ENCODE data around the gene ACRBP. TPM values are rescaled to one million over a fixed set of nuclear protein-coding genes. Genes with fewer than 3 reads are reported as not detected.

Gene ACRBP
- total RNA-seq, 1 donor from 2014 or later: 7.1 TPM

GRCh38 chr12:6614513-6615172, 32.6 kb downstream of the ACRBP start:
- Mint-ChIP-seq H3K9me3 (no peaks in the 10 kb centered on the region), H3K4me3 (peak overlapping the region; percentile 63), H3K4me1 (ENCODE audit: unreplicated experiment) (peaks cover 25% of the 10 kb centered on the region), H3K27ac (peak overlapping the region; percentile 94), H3K27me3 (peaks cover 14% of the 10 kb centered on the region), H3K36me3 (no peaks in the 10 kb centered on the region)
- DNase-seq (ENCODE audit: extremely low spot score, unreplicated experiment): no peak
- peak; percentile 6 for TF ChIP-seq CTCF (conservative IDR thresholded peaks at IDR 0.05)

GRCh38 chr12:6613776-6614512, 33.3 kb downstream of the ACRBP start:
- Mint-ChIP-seq H3K4me1 (ENCODE audit: unreplicated experiment) (peaks cover 25% of the 10 kb centered on the region), H3K27me3 (peaks cover 9% of the 10 kb centered on the region), H3K4me3 (peak overlapping the region; percentile 63), H3K27ac (peak overlapping the region; percentile 94), H3K9me3 (no peaks in the 10 kb centered on the region), H3K36me3 (no peaks in the 10 kb centered on the region)
- TF ChIP-seq CTCF (conservative IDR thresholded peaks at IDR 0.05): peak; percentile 43
- peak; percentile 93 for DNase-seq (ENCODE audit: extremely low spot score, unreplicated experiment)

GRCh38 chr12:6613015-6613775, 34.0 kb downstream of the ACRBP start:
- no peaks in the 10 kb centered on the region for H3K9me3 Mint-ChIP-seq
- no peaks in the 10 kb centered on the region for H3K36me3 Mint-ChIP-seq
- no peak for TF ChIP-seq CTCF (conservative IDR thresholded peaks at IDR 0.05)
- peak; percentile 74 for DNase-seq (ENCODE audit: extremely low spot score, unreplicated experiment)
- H3K27ac Mint-ChIP-seq: peak overlapping the region; percentile 78
- H3K4me1 Mint-ChIP-seq (ENCODE audit: unreplicated experiment): peaks cover 25% of the 10 kb centered on the region
- peak overlapping the region; percentile 65 for H3K4me3 Mint-ChIP-seq
- peaks cover 5% of the 10 kb centered on the region for H3K27me3 Mint-ChIP-seq

GRCh38 chr12:6612652-6613014, 34.6 kb downstream of the ACRBP start:
- no peaks in the 10 kb centered on the region for H3K9me3 Mint-ChIP-seq
- H3K27me3 Mint-ChIP-seq: peaks cover under 1% of the 10 kb centered on the region
- TF ChIP-seq CTCF (conservative IDR thresholded peaks at IDR 0.05): no peak
- H3K4me3 Mint-ChIP-seq: peak overlapping the region; percentile 65
- H3K4me1 Mint-ChIP-seq (ENCODE audit: unreplicated experiment): peaks cover 25% of the 10 kb centered on the region
- DNase-seq (ENCODE audit: extremely low spot score, unreplicated experiment): no peak
- no peaks in the 10 kb centered on the region for H3K36me3 Mint-ChIP-seq
- H3K27ac Mint-ChIP-seq: peak overlapping the region; percentile 78

- no peaks in the 10 kb centered on the region for H3K36me3 Mint-ChIP-seq
- no peak overlapping the region for H3K4me3 Mint-ChIP-seq
- H3K4me1 Mint-ChIP-seq (ENCODE audit: unreplicated experiment): peaks cover 25% of the 10 kb centered on the region
- no peak for DNase-seq (ENCODE audit: extremely low spot score, unreplicated experiment)
- H3K9me3 Mint-ChIP-seq: no peaks in the 10 kb centered on the region
- peak overlapping the region; percentile 13 for H3K27ac Mint-ChIP-seq
- no peaks in the 10 kb centered on the region for H3K27me3 Mint-ChIP-seq
- TF ChIP-seq CTCF (conservative IDR thresholded peaks at IDR 0.05): no peak
These were observed 35.0 kb downstream of the ACRBP start for GRCh38 chr12:6612247-6612646.

All from type B pancreatic cell (in vitro differentiated cells).